OCI-M2 (cell line): ENCODE results near the gene RPS6KB1.
"Not testable (repeated sequence)": the region's sequence is repeated elsewhere in the genome, so short reads cannot be mapped to it uniquely, and the experiment has no call there.

Experiments
- DNase-seq: peaks from one replicate; lab custom pipeline; 2025; ENCODE audit not compliant: unreplicated experiment; lab: John Stamatoyannopoulos, UW

RPS6KB1 gene

DNA sequence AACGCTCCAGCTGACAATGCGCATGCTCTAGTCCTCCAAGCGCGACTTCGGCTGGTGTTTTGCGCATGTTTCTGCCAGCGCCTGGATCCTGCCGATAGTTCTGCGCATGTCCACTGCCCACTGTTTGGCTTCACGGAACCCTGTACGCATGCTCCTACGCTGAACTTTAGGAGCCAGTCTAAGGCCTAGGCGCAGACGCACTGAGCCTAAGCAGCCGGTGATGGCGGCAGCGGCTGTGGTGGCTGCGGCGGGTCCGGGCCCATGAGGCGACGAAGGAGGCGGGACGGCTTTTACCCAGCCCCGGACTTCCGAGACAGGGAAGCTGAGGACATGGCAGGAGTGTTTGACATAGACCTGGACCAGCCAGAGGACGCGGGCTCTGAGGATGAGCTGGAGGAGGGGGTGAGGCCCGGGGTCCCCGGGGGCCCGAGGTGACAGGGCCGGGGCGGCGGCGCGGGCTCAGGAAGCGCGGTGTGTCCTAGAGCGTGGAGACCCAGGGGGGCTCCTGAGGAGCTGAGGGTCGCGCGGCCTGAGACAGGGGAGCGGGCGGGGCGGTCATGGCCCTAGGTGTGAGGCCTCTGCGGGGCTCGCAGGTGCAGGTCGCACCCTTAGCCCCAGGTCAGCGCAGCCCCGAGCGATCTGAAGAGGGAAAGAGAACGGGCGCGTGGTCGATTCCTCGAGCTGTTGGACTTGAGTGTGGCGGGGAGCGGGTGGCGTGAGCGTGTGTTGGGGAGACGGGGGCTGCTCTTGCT lies at the start of gene RPS6KB1, which contains the start of gene TUBD1:
TSS of gene RPS6KB1 (plus strand) at position 198 of the 752 bp plus-strand sequence. CDS start at position 262, 64 bp downstream.
TSS of gene TUBD1 (minus strand) at position 20 of the 752 bp plus-strand sequence. CDS start 1,941 bp downstream, outside the sequence.
- DNase-seq, result peak; percentile 84

DNA sequence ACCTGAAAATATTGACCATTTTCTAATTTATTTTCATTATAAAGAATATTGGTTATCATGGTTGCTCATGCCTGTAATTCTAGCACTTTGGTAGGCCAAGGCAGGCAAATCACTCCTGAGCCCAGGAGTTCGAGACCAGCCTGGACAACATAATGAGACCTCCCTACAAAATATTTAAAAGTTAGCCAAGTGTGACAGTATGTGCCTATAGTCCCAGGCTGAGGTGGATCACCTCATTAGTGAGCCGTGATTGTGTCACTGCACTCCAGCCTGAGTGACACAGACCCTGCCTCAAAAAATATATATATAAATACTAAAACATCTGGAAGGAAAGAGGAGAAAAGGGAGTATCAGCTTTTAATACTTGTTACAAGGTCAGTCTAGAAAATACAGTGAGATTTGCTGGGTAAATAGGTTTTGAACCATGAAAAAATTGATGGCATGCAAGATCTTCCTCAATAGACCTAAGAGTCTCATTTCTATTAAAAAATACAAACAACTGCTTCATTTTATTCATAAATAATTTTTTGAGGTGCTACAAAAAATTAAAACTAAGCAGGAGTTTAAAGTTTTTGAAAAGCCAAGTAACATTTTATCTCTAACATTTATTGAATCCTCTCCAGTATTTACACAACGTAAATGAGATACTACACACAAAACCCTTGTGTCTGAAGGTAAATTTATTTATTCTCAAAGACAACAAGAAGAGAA lies 47.9 kb upstream of the RPS6KB1 start:
- no peak for DNase-seq

DNA sequence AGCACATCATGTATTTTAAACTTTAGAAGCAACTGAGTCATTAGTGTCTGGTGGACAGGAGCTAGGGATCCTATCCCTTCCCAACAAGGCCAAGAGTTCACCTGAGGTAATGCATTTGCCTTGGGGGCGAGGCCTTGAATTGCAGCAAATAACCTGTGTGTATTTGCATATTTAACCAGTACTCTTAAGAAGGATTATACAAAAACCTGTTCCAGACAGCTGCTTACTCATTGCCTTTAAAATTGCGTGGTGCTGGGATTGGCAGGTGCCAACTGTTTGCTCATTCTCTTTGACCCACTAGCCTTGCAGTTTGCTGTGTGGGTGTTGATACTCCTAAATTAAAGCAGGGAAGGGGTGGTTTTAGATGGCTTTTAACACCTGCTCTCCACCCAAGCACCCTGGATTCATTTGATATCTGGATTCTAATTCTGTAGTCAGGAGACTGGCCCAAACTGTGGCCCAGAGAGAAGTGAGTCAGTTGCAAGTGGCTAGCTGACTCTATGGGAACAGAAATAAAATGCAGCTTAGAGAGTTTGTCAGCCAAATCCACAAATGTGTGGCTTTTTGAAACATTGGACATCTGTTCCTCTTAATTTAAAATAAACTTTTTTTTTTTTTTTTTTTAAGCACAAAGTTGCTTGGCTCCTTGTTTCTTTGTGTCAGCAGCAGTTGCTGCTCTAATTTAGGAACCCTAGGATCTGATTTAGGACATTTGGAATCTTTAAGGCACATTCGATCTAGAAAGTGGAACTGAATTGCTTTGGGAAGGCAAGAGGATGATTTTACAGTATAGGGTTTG lies 47.1 kb upstream of the RPS6KB1 start:
- DNase-seq, result no peak

DNA sequence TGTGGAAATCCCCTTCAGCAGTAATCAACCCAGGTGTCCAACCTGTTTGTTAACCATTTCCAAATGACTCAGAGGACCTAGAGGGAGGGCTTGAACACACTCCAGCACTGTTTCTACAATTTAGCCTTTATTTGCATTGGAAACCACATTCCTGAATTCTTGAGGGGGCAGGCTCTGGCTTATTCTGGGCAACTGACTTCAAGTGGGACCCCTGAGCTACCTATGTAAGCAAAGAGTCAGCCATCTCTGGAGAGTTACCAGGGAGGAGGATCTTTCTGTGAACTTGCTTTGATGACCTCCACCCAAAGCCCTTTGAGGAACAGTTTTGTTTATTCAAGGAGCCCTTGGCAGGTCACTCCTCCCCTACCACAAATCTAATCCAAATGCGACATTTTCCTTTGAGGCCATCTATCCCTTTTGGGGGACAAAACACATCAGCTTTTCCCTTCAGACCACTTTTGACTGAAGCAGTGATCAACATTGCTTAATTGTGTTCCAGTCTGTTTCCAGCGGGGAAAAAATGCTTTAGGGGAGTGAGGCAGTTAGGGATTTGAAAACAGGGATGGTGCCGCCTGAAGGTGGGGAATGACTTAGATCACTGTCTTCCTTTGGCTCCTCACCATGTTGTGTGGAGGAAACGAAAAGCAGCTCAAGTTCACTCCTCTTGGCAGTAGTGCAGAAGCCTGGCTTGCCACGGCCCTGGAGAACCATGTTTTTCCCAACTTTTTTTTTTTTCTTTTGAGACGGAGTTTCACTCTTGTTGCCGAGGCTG lies 46.3 kb upstream of the RPS6KB1 start:
- no peak for DNase-seq

DNA sequence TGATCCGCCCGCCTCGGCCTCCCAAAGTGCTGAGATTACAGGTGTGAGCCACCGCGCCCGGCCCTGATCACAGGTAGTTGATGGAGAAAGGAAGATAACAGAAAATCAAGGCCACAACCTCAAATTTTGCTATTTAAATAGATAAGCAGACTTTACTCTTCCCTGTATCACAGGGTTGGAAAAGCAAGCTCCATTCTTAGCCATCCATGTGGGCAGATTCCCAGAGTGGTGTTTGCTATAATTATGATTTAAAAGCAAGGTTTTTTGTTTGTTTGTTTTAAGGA lies 44.6 kb upstream of the RPS6KB1 start:
- no peak for DNase-seq

DNA sequence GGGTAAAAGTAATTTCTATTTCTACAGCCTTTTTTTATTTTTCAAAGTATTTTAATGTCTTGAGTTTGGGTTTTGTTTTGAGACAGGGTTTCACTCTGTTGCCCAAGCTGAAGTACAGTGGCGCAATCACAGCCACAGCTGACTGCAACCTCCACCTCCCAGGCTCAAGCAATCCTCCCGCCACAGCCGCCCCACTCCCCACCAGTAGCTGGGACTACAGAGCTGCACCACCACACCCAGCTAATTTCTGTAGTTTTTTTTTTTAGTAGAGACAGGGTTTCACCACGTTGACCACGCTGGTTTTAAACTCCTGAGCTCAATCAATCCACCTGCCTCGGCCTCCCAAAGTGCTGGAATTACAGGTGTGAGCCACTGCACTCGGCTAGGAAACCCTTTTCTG lies 44.1 kb upstream of the RPS6KB1 start:
- no peak for DNase-seq

DNA sequence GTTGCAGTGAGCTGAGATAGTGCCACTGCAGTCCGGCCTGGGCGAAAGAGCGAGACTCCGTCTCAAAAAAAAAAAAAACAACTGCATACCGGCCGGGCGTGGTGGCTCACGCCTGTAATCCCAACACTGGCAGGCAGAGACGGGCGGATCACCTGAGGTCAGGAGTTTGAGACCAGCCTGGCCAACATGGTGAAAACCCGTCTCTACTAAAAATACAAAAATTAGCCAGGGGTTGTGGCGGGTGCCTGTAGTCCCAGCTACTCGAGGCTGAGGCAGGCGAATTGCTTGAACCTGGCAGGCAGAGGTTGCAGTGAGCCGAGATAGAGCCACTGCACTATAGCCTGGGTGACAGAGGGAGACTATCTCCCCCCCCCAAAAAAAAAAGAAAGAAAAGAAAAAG lies 42.6 kb upstream of the RPS6KB1 start:
- not testable (repeated sequence) for DNase-seq

DNA sequence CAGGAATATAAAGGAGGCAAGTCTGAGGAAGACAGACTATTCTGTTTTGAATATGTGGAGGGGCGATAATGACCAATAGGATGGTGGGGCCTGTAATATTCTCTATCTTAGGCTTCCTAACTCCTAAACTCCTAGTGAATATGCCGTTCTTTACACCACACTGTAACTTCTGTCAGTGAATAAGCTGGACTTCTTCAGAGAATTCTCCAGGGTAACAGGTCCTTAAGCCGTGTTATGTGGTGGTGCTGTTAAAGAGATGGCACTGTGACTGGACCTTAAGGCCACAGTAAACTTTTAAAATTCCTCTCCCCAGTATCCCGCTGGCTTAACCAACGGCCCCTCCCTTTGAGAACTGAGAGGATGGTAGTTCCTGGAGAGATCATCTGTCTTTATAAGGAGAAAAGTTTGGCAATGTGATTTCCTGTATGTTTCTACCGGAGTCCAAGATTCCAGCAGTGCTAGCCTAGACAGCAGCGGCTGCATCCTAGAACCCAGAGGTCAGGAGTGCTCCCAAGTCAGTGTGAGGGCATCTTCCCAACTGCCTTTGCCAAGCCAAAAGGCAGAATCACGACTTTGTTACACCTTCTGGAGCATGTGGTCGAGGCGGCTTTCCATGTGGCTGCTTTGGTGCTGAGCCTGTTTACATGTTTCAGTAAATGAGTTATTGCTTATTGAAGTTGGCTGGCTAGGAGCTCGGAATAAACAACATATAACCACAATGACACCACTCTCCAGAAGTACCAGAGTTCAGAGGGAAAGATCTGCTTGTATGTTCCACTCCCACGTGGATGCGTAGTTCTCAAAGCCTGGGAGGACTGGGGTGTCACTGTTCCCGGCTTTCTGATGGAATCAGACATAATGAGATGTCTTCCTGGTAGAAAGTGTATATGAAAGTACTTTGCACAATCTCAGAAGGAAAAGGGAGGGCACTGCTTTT lies 41.2 kb upstream of the RPS6KB1 start:
- no peak for DNase-seq

DNA sequence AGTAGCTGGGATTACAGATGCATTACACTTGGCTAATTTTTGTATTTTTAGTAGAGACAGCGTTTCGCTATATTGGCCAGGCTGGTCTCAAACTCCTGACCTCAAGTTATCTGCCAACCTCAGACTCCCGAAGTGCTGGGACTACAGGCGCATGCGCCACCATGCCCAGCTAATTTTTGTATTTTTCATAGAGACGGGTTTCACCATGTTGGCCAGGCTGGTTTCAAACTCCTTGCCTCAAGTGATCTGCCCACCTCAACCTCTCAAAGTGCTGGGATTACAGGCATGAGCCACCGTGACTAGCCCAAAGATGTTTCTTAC lies 40.1 kb upstream of the RPS6KB1 start:
- not testable (repeated sequence) for DNase-seq

DNA sequence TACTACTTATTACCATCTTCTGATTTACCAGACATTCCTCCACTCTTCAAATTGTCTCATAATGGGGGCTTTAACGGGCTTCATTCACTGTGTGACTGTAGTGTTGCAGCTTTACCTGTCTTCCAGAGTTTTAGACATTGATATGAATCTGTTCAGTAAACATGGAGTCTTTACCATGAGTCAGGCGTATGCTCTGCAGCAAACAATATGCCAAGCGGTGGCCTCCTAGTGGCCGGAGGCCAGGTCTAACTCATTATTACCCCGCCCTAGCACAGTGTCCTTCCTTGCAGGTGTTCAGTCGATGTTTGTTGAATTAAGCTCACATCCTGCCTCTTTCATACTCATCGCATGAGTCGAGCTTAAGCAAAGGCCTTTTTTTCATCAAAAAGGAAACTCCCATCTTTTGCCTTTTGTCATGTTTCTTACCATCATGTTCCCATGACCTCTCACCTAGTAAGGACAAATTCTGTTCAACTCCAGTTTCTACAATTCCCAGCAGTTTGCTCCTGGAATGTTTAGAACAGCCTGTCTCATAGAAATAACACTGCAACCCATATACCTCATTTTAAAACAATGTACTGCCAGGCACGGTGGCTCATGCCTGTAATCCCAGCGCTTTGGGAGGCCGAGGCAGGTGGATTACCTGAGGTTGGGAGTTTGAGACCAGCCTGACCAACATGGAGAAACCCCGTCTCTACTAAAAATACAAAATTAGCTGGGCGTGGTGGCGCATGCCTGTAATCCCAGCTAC lies 39.6 kb upstream of the RPS6KB1 start:
- DNase-seq, result no peak

DNA sequence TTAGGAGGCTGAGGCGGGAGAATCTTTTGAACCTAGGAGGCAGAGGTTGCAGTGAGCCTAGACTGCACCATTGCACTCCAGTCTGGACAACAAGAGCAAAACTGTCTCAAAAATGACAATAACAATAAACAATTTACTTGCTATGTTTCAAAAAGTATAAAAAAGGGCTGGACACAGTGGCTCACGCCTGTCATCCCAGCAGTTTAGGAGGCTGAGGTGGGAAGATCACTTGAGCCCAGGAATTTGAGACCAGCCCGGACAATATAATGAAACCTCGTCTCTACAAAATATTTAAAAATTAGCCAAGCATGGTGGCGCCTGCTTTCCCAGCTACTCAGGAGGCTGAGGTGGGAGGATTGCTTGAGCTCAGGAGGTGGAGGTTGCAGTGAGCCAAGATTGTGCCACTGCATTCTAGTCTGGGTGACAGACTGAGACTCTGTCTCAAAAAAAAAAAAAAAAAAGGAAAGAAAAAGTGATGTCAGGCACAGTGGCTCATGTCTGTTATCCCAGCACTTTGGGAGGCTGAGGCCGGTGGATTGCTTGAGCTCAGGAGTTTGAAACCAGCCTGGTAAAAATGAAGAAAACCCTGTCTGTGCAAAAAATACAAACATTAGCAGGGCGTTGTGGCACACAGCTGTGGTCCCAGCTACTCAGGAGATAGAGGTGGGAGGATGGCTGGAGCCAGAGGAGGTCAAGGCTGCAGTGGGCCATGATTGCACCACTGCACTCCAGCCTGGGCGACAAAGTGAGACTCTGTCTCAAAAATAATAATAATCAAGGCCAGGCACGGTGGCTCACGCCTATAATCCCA lies 38.8 kb upstream of the RPS6KB1 start:
- DNase-seq, result not testable (repeated sequence)

DNA sequence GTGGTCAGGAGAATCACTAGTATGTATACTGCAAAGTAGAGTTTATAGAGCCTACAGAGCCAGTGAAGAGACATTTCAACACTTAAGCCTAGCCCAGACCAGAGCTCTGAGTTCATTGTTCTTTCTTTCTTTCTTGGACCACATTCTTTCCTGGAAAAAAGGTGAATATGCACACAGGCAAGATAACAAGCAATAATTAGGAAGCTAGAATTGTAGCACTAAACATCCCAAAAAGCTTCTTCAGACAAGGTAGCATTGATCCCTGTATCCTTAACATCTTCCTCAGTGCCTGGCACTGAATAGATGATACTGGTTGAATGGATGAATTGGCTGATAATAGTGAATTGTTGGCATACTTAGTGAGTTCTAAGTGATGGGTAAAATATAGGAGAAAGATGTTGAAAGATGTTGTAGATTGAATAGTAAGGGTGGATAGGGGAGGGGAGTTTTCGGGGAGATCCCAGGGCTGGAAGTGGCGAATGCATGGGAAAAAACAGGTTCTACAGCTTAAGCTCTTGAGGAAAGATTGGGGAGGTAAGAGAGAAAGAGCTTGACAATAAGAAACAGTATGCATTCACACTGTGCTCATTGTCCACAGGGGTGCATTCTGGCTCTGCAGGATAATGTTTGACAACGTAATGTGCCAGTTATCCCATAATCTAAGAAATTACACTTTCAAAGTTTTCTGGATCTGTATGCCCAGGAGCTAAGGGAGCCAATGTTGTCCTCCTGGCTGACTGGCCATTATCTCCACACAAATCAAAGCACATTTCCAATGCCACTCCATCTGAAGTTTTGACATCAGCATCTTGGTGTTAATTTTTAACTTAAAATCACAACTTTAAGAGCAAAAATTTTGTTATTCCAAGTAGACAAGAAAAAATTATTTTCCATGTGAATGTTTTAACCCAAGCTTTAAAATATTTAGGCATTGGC lies 35.8 kb upstream of the RPS6KB1 start:
- DNase-seq, result no peak

DNA sequence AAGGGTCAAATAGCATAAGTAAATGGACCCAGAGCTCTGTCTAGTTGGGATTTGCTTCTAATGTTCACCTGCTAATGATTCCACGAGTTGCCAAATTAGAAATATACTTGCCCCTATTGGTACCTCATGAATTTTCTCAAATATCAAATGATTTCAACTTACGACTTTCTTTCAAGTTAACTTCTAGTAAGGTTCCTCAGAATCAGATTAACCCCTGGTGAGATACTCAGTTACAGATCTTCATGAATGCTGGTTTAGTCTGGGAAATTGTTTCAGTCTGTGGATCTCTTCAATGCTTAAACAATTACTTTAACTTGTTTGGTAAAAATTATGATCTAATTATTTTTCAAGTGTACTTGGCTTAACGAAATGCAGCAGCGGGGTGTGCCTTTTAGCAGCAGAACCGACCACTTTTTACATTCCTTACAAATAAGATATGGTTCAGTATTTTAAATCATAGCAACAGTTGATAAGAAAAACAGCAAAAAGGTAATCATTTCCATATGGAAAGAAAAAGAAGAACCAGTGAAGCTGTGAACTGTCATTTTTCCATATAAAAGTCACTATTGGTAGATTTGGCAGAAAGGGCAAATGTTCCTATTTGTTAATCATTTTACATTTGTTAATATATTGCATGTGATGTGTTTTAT lies 34.6 kb upstream of the RPS6KB1 start:
- DNase-seq, result no peak

DNA sequence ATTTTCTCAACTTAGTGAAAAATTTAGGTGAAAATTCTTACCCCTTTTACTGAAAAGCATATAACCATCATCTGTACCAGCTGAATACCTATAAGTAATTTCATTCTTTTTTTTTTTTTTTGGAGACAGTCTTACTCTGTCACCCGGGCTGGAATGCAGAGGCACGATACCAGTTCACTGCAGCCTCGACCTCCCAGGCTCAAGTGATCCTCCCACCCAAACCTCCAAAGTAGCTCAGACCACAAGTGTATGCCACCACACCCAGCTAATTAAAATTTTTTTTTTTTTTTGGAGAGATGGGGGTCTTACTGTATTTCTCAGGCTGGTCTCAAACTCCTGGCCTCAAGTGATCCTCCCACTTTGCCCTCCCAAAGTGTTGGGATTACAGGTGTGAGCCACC lies 34.0 kb upstream of the RPS6KB1 start:
- DNase-seq, result no peak

DNA sequence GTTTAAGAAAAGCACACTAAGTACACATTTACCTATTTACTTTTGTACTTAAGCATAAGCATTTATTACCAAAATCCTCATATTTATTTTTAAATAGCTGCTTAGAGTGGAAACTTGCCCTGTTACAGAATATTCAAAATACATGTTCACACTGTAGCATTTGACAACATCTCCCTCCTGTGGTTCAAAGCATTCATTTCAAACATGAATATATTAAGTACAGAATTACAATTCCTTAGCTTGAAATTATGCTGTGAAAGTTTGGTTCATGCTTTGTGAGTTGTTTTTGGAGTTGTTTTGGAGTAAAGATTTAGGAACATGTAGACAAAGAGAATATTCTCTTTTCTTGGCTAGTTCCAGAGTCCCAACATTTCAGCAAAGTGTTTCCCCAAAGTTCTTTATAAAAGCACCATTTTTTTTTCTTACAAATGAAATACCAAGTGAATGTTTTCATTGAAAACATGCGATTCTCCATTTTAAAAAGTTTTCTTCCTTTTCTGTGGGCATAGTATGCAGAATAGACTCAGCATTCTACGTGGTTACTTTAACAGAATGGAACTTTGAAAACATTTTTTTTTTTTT lies 33.4 kb upstream of the RPS6KB1 start:
- DNase-seq, result no peak

DNA sequence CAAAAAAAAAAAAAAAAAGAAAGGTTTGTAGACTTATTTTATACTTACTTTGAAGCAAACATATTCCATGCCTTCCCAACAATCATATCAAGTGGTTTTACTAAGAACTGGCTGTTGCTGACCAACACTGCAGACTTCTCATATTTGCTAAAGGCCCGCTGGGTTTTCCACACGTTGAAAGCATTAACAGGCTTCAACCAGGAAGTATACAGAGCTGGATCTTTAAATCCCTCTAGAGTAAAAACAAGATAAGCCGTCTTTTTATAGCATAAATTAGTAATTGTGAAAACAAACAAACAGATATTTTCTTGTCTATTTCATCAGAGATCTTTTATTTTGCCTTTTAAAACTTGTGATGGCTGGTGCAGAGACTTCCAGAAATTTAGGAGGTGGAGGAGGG lies 29.3 kb upstream of the RPS6KB1 start:
- no peak for DNase-seq

DNA sequence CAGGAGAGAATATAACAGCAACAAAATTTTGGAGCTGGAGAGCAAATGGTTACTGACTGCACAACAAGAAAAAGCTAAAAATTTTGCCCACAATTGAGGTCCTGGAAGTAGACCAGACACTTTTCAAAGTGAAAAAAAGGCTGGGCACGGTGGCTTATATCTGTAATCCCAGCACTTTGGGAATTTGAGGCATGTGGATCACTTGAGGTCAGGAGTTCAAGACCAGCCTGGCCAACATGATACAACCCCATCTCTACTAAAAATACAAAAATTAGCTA lies 23.0 kb upstream of the RPS6KB1 start:
- DNase-seq, result no peak
